Measurements from ENCODE around the gene PTPN14.

PTPN14 gene

DNA sequence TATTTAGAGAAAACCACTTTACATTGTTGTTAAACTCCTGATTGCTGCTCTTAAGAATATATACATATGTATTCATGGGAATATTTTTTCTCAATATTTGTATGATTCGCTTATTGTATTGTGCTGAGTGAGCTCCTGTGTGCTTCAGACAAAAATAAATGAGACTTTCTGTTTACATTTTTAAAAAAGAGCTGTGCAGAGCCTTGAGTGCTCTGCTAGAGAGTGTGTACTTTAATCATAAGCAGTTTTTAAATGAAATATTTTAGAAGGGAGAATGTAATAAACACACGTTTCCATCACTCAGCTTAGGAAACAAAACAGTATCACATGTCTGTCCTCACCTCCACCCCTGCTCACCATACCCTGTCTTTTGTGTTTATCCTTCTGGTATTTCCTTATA is 9.7 kb downstream of the PTPN14 start:
- no peak for DNase-seq (ENCODE audit: low read depth)
- H3K4me3 ChIP-seq (ENCODE audit: low read depth, low read length) = no peak overlapping the region
- TF ChIP-seq, protein P1, sequence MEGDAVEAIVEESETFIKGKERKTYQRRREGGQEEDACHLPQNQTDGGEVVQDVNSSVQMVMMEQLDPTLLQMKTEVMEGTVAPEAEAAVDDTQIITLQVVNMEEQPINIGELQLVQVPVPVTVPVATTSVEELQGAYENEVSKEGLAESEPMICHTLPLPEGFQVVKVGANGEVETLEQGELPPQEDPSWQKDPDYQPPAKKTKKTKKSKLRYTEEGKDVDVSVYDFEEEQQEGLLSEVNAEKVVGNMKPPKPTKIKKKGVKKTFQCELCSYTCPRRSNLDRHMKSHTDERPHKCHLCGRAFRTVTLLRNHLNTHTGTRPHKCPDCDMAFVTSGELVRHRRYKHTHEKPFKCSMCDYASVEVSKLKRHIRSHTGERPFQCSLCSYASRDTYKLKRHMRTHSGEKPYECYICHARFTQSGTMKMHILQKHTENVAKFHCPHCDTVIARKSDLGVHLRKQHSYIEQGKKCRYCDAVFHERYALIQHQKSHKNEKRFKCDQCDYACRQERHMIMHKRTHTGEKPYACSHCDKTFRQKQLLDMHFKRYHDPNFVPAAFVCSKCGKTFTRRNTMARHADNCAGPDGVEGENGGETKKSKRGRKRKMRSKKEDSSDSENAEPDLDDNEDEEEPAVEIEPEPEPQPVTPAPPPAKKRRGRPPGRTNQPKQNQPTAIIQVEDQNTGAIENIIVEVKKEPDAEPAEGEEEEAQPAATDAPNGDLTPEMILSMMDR (IDR thresholded peaks at IDR 0.05; ENCODE audit: insufficient read depth, low read depth, low read length, missing control alignments) = no peak

DNA sequence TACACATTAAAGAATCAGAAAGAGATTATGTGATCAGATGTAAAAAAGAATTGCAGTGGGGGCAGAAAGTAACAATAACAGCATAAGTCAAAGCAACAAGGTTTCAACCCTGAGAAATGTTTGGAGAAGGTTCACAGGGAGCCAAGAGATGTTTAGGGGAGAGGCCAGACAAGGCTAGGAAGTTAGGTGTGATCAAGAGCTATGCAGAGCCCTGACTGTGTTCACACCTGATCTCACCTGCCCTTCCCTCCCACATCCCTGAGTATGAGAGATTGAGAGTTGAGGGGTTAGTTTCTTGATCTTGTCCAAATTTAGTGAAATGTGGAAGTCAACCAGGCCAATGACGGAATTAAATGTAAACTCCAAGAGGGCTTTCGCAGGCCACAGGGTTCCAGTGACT is 10.2 kb downstream of the PTPN14 start:
- H3K4me3 ChIP-seq (ENCODE audit: low read depth, low read length) = no peak overlapping the region
- TF ChIP-seq, protein P1 (IDR thresholded peaks at IDR 0.05; ENCODE audit: insufficient read depth, low read depth, low read length, missing control alignments) = no peak
- no peak for DNase-seq (ENCODE audit: low read depth)

DNA sequence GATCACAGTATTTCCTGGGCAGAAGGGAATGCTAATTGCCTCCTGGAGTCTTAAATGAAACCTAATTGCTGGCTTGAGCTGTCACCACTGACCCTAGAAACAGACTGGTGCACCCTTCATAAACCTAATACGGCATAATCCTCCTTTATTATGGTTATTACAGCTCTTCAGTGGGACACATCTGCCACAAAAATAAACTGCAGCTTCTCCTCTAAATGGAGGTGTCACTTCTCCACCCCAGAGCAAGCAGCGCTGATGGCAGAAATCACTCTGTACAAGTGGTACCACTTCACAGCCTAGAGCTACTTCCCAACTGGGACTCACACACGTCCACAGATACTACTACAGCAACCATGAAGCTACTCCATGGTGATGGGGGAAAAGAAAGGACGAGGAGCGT is 11.1 kb downstream of the PTPN14 start:
- no peak overlapping the region for H3K4me3 ChIP-seq (ENCODE audit: low read depth, low read length)
- TF ChIP-seq, protein P1 (IDR thresholded peaks at IDR 0.05; ENCODE audit: insufficient read depth, low read depth, low read length, missing control alignments) = no peak
- no peak for DNase-seq (ENCODE audit: low read depth)

DNA sequence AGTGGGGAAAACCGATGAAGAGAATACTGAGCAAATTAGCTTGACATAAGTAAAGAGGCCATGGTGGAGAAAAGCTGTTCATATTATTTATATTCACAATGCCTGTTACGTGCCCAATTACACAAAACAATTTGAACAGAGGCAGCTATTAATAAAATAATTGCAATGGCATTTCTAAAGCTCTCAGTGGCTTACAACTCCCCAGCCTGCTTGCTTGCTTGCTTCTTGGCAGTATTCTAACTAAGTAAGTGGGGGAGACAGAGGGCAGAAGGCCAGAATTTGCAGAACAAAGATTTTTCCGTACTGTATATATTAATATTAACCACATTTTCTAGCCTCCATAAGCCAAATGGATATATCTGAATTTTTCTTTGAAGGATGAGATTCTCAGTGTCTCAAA is 12.9 kb downstream of the PTPN14 start:
- no peak for DNase-seq (ENCODE audit: low read depth)
- H3K4me3 ChIP-seq (ENCODE audit: low read depth, low read length) = no peak overlapping the region
- TF ChIP-seq, protein P1 (IDR thresholded peaks at IDR 0.05; ENCODE audit: insufficient read depth, low read depth, low read length, missing control alignments) = no peak

DNA sequence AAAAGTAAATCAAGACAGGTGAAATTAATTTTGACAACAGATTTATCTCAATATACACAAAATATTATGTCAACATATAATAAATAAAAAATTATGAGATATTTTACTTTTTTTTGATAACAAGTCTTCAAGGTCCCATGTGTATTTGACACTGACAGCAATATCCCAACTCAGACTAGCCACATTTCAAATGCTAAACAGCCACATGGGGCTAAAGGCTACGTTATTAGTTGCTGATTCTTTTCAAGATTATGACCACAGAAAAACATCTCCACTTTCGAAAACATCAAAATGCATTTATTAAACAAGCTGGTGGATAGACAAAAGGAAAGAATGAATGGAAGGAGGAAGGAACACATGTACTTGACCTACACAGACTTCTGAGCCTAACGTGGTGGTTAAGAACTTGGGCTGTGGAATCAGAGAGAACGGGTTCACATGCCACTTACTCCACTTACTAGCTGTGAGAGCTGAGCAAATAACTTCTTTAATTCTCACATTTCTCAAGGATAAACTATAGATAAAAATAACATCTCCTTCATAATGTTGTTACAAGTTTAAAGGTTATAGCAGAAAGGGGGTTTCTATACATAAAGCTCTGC is 13.4 kb downstream of the PTPN14 start:
- TF ChIP-seq, protein P1 (IDR thresholded peaks at IDR 0.05; ENCODE audit: insufficient read depth, low read depth, low read length, missing control alignments) = no peak
- DNase-seq (ENCODE audit: low read depth) = no peak

DNA sequence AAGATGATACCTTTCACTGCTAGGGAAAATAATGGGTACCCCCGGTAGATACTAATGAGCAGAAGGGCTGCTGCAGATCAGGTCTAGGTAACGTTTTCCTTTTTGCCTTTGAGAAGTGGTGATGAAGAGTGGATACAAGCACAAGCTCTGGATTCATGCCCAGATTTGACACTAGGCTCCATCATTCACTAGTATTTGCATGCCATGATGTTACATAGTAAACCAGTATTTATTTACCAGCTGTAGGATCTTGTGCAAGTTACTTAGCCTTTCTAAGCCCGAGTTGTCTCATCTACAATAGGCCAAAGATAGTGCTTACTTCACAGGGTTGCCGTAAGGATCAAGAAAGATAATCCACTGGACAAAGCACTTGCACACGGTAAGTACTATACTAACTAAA is 14.2 kb downstream of the PTPN14 start:
- DNase-seq (ENCODE audit: low read depth) = no peak
- TF ChIP-seq, protein P1 (IDR thresholded peaks at IDR 0.05; ENCODE audit: insufficient read depth, low read depth, low read length, missing control alignments) = no peak
- no peak overlapping the region for H3K4me3 ChIP-seq (ENCODE audit: low read depth, low read length)

More for the DNA sequence above, 13.4 kb downstream of the PTPN14 start:
- no peak overlapping the region for H3K4me3 ChIP-seq (ENCODE audit: low read depth, low read length)

DNA sequence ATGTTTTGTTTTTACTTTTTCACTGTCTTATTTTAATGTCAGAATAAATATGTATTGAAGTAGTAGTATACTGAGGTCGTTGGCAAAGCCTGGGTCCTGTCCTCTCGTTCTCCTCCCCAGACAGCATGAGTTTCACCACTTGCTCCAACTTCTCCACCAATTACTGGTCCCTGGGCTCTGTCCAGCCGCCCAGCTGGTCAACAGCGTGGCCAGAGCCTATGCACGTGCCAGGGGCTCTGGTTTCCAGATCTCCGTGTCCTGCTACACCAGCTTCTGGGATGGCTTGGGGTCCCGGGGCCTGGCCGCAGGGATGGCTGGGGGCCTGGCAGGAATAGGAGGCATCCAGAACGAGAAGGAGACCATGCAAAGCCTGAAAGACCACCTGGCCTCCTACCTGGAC is 19.3 kb downstream of the PTPN14 start:
- H3K4me3 ChIP-seq (ENCODE audit: low read depth, low read length) = no peak overlapping the region
- no peak for DNase-seq (ENCODE audit: low read depth)
- TF ChIP-seq, protein P1 (IDR thresholded peaks at IDR 0.05; ENCODE audit: insufficient read depth, low read depth, low read length, missing control alignments) = no peak
